ENCODE measurements around the gene TFDP3.

TFDP3 gene

GRCh38 chrX:133248177-133248576 is 30.0 kb upstream of the TFDP3 start:
- no peaks in the 10 kb centered on the region for H3K36me3 ChIP-seq (replicated peaks; ENCODE audit: low read depth, low read length)
- H3K27me3 ChIP-seq (ENCODE audit: low read depth, low read length) = no peaks in the 10 kb centered on the region
- no peaks in the 10 kb centered on the region for H3K9me3 ChIP-seq (ENCODE audit: insufficient read depth, low read length)
- no peak overlapping the region for H2AFZ ChIP-seq (ENCODE audit: low read depth, low read length)
- no peak overlapping the region for H3K4me3 ChIP-seq (ENCODE audit: low read length)
- no peaks in the 10 kb centered on the region for H3K4me1 ChIP-seq (ENCODE audit: low read length)
- no peaks in the 10 kb centered on the region for H3K79me2 ChIP-seq (ENCODE audit: low read length)
- H3K4me2 ChIP-seq (ENCODE audit: low read length) = no peak overlapping the region
- TF ChIP-seq EZH2phosphoT487 (IDR thresholded peaks at IDR 0.05; ENCODE audit: low read depth) = no peak
- no peak for TF ChIP-seq CTCF (IDR thresholded peaks at IDR 0.05; ENCODE audit: low read depth, low read length)
- no peak overlapping the region for H3K27ac ChIP-seq (ENCODE audit: low read length)
- no peaks in the 10 kb centered on the region for H4K20me1 ChIP-seq (ENCODE audit: insufficient read depth, low read length)
- no peak overlapping the region for H3K9ac ChIP-seq (ENCODE audit: low read length)

GRCh38 chrX:133246921-133247320 is 28.8 kb upstream of the TFDP3 start:
- Histone ChIP-seq H3K27ac (ENCODE audit: low read length) (no peak overlapping the region), H3K36me3 (replicated peaks; ENCODE audit: low read depth, low read length) (no peaks in the 10 kb centered on the region), H3K9ac (ENCODE audit: low read length) (no peak overlapping the region), H3K27me3 (ENCODE audit: low read depth, low read length) (no peaks in the 10 kb centered on the region), H3K79me2 (ENCODE audit: low read length) (no peaks in the 10 kb centered on the region), H4K20me1 (ENCODE audit: insufficient read depth, low read length) (no peaks in the 10 kb centered on the region), H2AFZ (ENCODE audit: low read depth, low read length) (no peak overlapping the region), H3K4me1 (ENCODE audit: low read length) (no peaks in the 10 kb centered on the region), H3K9me3 (ENCODE audit: insufficient read depth, low read length) (no peaks in the 10 kb centered on the region), H3K4me3 (ENCODE audit: low read length) (no peak overlapping the region), H3K4me2 (ENCODE audit: low read length) (no peak overlapping the region)
- TF ChIP-seq CTCF (IDR thresholded peaks at IDR 0.05; ENCODE audit: low read depth, low read length) = no peak
- no peak for TF ChIP-seq EZH2phosphoT487 (IDR thresholded peaks at IDR 0.05; ENCODE audit: low read depth)

- H3K4me2 ChIP-seq (ENCODE audit: low read length) = no peak overlapping the region
- H3K9ac ChIP-seq (ENCODE audit: low read length) = no peak overlapping the region
- H3K36me3 ChIP-seq (replicated peaks; ENCODE audit: low read depth, low read length) = no peaks in the 10 kb centered on the region
- H3K27me3 ChIP-seq (ENCODE audit: low read depth, low read length) = no peaks in the 10 kb centered on the region
- H3K4me3 ChIP-seq (ENCODE audit: low read length) = no peak overlapping the region
- H3K27ac ChIP-seq (ENCODE audit: low read length) = no peak overlapping the region
- no peak overlapping the region for H2AFZ ChIP-seq (ENCODE audit: low read depth, low read length)
- H3K4me1 ChIP-seq (ENCODE audit: low read length) = no peaks in the 10 kb centered on the region
- TF ChIP-seq CTCF (IDR thresholded peaks at IDR 0.05; ENCODE audit: low read depth, low read length) = no peak
- no peak for TF ChIP-seq EZH2phosphoT487 (IDR thresholded peaks at IDR 0.05; ENCODE audit: low read depth)
- H4K20me1 ChIP-seq (ENCODE audit: insufficient read depth, low read length) = no peaks in the 10 kb centered on the region
- no peaks in the 10 kb centered on the region for H3K79me2 ChIP-seq (ENCODE audit: low read length)
- no peaks in the 10 kb centered on the region for H3K9me3 ChIP-seq (ENCODE audit: insufficient read depth, low read length)
These were observed 17.7 kb upstream of the TFDP3 start for GRCh38 chrX:133235830-133236229.

- no peaks in the 10 kb centered on the region for H3K27me3 ChIP-seq (ENCODE audit: low read depth, low read length)
- H3K27ac ChIP-seq (ENCODE audit: low read length) = no peak overlapping the region
- H3K36me3 ChIP-seq (replicated peaks; ENCODE audit: low read depth, low read length) = no peaks in the 10 kb centered on the region
- H3K79me2 ChIP-seq (ENCODE audit: low read length) = no peaks in the 10 kb centered on the region
- no peak overlapping the region for H3K4me3 ChIP-seq (ENCODE audit: low read length)
- H2AFZ ChIP-seq (ENCODE audit: low read depth, low read length) = no peak overlapping the region
- no peaks in the 10 kb centered on the region for H3K9me3 ChIP-seq (ENCODE audit: insufficient read depth, low read length)
- H3K4me2 ChIP-seq (ENCODE audit: low read length) = no peak overlapping the region
- no peaks in the 10 kb centered on the region for H3K4me1 ChIP-seq (ENCODE audit: low read length)
- H3K9ac ChIP-seq (ENCODE audit: low read length) = no peak overlapping the region
- TF ChIP-seq EZH2phosphoT487 (IDR thresholded peaks at IDR 0.05; ENCODE audit: low read depth) (no peak), CTCF (IDR thresholded peaks at IDR 0.05; ENCODE audit: low read depth, low read length) (no peak)
- no peaks in the 10 kb centered on the region for H4K20me1 ChIP-seq (ENCODE audit: insufficient read depth, low read length)
These were observed 14.2 kb upstream of the TFDP3 start for GRCh38 chrX:133232331-133232730.

All from OCI-LY3 (cell line).